Esophagus muscularis mucosa (tissue), 4 donors: ENCODE measurements around the gene SHMT2.

ENCODE experiments used
- CTCF ChIP-seq, 3 experiments: fragments of 200-600 bp in 2 of 3; fragments of 450-650 bp in 1 of 3; sonication (generic) in 2 of 3; IDR thresholded peaks; one replicate each; pipeline ENCODE4 v1.5.1; 2017 to 2019; ENCODE audit warnings: antibody characterized with exemption in 3 of 3, mild to moderate bottlenecking in 2 of 3, moderate library complexity in 1 of 3
- EP300 ChIP-seq: sonication (generic); formaldehyde crosslinking; IDR thresholded peaks from one replicate; pipeline ENCODE4 v1.6.1; 2017; ENCODE audit warnings: antibody characterized with exemption
- POLR2A ChIP-seq: fragments of 450-650 bp; IDR thresholded peaks from one replicate; pipeline ENCODE4 v1.6.1; 2017; ENCODE audit warnings: antibody characterized with exemption, moderate library complexity, mild to moderate bottlenecking, low read depth
- POLR2AphosphoS5 ChIP-seq, 2 donors: sonication (generic); formaldehyde crosslinking; IDR thresholded peaks; one replicate each; pipeline ENCODE4 v1.6.1; 2017; ENCODE audit warnings: antibody characterized with exemption in 2 of 2

GRCh38 chr12:57194253-57194652 lies 35.3 kb upstream of the SHMT2 start:
- TF ChIP-seq POLR2A (no peak), CTCF (IDR thresholded peaks at IDR 0.05) (no peak), EP300 (no peak), POLR2AphosphoS5 (IDR thresholded peaks at IDR 0.05) (no peak)
